Right ventricle myocardium superior (tissue), 1 donor: ENCODE results near the gene CCBE1. TPM values are rescaled to one million over a fixed set of nuclear protein-coding genes. Genes with fewer than 3 reads are reported as not detected.

Experiments used
- ATAC-seq: fragments of 200-7000 bp; cut with Tn5 transposase; one replicate; pipeline ENCODE4 v1.9.1; 2020; ENCODE audit warnings: mild to moderate bottlenecking; ENCODE audit not compliant: poor library complexity
- DNase-seq: peaks from one replicate; pipeline ENCODE4 v3.0.0-alpha.2; 2020
- intact Hi-C: fragments of 100-400 bp; cut with DNase I; formaldehyde crosslinking; loops from one replicate; pipeline ENCODE4 v1.11.2; 2022
- total RNA-seq: library from RNA; stranded (reverse); fragmentation: NEBNext Ultra II Directional; extraction: Animal tissue kit (Norgen Biotek cat#: 25700); gene quantifications from one replicate; pipeline ENCODE4 v1.2.1, GENCODE V29; 2021
- donor health status: DM: no; HTN: yes; CAD: no; lungs with severe emphysema.

Gene CCBE1
- total RNA-seq, 1 donor from 2014 or later: 3.9 TPM

DNA sequence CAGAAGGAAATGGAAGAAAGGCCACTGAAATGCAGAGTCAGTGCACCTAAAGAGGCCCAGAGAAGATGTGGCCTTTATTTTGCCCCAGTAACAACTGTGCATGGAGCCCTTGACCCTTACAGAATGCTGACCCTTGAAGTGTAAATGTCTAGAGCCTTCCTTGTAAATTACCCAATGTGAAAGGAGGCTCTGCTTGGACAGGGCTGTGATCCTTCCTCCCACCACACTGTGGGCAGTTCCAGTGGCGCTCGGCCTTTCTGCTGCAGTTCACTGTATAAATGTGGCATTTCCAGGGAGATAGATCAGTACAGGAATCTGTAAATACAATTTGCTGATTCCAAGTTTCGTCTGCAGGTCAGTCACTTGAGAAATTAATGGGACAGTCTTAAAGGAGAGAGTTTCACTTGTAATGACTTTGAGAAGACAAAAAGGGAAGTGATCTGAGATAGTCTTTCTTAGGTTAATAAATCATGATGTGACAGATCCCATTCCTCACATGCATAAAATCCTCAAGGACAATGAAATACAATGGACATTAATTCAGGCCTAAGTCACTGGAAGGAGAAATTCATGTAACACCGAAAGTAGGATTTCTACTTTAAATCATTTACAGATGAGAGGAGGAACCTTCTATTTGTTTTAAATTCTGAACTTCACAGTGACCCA is 204.3 kb downstream of the CCBE1 start:
- intact Hi-C loops: no loop called here
- ATAC-seq (no peak), DNase-seq (no peak)

DNA sequence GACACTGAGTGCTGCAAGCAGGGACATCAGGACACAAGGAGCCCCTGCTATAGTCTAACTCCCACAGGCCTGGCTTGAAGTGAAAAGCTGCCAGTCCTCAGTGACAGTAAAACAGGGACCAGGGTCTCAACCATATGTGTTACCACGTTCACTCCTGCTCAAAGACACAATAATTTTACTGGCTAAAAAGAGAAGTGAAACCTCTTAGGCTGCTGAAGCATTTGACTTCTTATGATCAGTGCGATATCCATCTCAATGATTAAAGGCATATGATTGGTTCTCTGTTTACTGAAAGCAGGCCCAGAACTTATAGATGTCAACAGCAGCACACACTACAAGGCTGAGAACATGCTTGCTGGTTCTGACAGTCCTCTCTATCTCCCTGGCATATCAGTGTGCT is 208.3 kb downstream of the CCBE1 start:
- DNase-seq (no peak), ATAC-seq (no peak)
- intact Hi-C loops: no loop called here

DNA sequence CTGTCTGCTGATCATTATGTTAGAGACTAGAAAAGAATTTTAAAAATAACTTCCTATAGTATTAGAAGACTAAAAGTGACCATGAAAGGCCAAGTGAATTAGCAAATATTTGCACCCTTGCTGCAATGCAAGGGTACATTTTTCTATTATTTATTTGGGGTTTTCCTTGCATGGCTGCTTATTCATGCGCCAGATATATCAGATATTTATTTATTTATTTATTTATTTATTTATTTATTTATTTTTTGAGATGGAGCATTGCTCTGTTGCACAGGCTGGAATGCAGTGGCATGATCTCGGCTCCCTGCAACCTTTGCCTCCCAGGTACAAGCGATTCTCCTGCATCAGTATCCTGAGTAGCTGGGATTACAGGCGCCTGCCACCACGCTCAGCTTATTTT is 211.8 kb downstream of the CCBE1 start:
- intact Hi-C loops: no loop called here
- DNase-seq (no peak), ATAC-seq (no peak)

DNA sequence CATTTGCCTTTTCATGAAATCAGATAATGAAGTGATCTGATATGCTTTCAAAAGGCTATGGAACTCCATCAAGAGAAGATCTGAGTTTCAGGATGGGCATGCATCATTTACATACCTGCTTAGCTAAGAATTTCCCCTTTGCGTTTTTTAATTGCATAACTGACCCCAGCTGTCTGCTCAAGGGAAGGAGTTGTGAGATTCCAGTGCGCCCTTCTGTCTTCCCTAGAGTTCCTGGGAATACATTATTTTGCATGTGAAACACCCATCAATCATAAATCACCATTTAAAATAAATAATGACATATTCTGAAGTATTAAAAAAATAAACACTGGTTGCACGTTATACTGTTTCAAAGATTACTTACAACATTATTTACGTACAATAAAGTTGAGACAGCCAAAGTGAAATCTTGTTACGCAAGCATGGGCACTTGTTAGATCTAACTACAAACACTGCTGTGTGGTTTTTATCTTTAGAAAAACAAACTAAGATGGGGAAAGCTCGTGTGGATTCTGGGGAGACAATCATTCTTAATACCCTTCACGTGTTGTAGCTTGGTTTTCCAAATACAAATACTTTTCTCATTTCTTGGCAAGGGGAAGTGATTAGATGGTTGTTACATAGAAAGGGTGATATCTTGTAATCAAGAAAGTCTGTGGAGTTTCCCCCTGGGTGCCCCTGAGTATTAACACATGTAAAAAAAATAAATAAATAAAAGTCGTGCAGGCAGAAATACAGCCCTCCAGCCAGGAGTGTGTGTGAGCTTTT is 212.5 kb downstream of the CCBE1 start:
- peak; percentile 71 for ATAC-seq
- no peak for DNase-seq
- intact Hi-C loops: no loop called here

DNA sequence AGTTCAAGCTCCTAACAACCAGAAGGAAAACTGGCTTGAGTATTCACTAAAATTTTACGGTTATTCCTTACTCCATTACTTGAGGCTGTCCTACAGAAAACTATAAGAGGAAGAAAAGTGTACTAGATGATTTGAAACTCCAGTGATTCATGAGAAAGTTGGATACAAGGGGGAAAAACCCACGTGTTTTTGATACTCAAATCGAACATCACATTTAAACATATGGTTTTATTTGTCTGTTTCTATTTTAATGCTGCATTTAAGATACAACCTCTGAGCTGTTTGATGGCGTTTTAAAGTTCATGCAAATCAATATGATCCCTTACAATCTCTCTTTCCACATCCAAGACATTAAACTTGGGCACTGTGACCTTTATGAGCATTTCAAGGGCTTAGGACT is 213.1 kb downstream of the CCBE1 start:
- no peak for DNase-seq
- intact Hi-C loops: no loop called here
- ATAC-seq: no peak

DNA sequence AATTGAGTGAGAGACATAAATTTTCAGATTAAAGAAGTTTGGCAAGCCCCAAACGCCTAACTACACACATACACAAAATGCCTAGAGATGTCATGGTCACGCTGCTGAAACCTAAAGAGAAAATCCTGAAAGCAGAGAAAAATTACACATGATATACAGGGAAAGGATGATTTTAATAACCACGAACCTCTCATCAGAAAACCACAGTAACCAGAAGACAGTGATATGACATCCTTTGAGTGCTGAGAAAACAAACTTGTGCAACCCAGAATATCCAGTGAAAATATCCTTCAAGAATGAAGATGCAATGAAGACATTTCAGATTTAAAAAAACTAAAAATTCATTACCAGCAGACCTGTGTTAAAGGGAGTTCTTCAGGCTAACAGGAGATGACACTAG is 215.8 kb downstream of the CCBE1 start:
- DNase-seq (no peak), ATAC-seq (no peak)
- intact Hi-C loops: no loop called here

DNA sequence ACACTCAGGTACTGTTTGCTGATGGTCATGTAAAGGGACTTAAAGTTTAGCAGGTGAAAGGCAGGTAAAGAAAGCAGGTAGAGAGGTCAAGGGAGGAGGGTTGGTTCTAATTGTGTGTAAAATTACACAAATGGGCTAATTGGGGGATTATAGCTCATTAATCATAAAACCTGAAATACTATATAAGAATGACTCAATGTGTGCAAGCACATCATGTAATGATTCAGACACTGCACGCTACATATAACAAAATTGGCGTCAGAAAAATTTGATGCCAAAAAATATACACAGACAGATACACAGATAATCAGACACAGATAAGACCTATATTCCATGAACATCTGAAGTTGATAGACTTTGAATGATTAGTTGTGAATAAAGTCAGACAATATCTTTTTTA is 217.4 kb downstream of the CCBE1 start:
- DNase-seq (no peak), ATAC-seq (no peak)
- intact Hi-C loops: no loop called here

DNA sequence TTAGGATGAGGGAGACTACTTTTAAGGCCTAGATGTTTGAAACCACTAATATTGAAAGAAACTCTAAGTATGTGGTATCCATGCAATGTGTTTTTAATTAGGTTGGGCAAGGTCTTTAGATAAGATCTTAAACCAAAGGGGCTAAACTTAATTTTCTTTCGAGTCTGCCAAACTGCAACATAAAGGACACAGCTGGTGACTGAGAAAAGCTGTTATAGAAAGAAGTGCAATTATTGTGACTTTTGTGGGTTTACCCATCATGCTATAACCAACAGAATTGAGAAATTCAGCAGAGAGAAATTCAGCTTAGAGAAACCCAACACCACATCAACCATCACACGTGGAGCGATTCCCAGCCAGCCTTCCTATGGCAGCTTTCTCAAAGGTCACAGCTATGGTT is 218.6 kb downstream of the CCBE1 start:
- no peak for ATAC-seq
- DNase-seq: no peak
- intact Hi-C loops: no loop called here

DNA sequence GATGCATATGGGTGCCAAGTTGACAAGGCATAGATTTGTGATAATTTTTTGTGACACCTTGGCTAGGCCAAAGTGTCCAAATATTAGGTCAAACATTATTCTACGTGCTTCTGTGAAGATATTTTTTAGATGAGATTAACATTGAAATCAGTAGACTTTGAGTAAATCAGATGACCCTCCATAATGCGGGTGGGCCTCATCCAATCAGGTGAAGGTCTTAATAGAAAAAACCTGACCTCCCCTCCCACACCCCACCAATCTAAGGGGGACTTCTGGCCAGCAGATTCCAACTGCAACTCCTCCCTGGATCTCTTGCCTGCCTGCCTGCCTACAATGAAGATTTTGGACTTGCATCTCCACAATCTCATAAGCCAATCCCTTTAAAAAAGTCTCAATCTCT is 219.4 kb downstream of the CCBE1 start:
- intact Hi-C loops: no loop called here
- ATAC-seq (no peak), DNase-seq (no peak)

DNA sequence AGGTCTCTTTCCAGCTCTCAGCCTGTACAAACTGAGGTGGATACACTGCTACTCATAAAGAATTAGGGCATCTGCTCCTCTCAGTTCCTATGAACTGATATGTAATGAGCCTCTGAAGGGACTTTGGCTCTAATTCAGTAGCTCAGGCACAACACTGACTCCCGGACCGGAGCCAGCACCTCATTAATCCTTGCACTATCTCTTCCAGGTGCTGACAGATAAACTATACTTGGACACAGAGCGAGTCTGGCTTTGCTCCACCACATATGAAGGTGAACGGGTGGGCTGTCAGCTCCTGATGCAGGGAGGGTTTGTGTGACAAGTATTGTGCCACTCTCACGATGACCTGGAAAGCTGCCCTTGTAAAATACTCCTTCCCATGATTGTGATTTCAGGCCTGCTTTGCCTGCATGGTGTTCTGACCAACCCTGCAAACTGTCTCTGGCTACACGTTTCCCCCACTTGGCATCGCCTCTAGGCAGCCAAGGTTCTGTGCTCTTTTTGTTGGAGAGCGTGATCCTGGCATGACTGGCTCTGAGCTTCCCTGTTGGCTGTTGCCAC is 226.6 kb downstream of the CCBE1 start:
- intact Hi-C loops: no loop called here
- peak; percentile 76 for DNase-seq
- ATAC-seq: peak; percentile 83

DNA sequence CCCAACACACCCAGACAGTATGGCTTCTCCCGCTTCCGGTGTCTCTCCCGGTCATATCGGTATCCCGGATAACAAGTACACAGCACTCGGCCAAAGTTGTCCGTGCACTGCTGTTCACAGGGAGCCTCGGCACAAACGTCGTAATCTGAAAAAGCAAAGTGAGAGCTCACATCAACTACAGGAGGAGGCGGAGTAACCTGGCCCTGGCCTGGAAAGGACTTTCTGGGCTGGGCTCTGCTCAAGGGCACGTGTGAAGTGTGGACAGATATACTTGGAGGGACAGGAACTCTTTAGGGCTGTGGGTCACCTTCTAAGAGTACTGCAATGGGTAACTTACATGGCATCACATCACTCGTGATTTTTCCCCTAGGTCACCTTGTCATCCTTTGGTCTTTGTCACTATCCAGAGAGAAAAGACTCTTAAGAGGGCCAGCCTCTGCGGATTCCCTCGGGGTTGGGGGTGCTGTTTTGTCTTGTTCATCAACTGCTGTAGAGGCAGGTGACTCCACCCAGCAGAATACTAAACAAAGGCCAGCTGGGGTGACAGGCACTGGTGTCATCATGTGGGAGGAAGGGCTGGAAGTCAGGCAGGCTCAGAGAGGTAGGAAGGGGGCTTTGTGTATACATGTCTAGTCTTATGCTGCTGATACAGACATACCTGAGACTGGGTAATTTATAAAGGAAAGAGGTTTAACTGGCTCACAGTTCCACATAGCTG is 227.6 kb downstream of the CCBE1 start:
- ATAC-seq (peak; percentile 81), DNase-seq (peak; percentile 66)
- intact Hi-C loops: no loop called here

DNA sequence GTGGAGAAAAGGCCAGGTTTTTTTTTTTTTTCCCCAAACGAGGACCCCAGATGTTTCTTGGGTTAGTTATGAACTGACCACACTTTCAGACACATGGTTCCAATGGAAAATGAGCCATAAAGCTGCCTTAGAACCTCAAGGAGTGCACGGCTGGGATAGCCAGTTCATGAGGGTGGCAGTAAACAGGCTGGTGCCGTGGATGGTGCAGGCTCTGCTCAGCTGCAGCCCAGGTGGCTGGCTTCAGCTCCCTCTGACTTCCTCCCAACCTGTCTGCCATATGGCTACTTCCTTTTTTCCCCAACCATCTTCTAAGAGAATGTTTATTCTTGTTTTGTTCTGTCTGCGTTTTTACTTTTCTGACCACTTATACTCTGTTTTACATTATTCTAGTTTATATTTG is 228.4 kb downstream of the CCBE1 start:
- DNase-seq (no peak), ATAC-seq (no peak)
- intact Hi-C loops: no loop called here

DNA sequence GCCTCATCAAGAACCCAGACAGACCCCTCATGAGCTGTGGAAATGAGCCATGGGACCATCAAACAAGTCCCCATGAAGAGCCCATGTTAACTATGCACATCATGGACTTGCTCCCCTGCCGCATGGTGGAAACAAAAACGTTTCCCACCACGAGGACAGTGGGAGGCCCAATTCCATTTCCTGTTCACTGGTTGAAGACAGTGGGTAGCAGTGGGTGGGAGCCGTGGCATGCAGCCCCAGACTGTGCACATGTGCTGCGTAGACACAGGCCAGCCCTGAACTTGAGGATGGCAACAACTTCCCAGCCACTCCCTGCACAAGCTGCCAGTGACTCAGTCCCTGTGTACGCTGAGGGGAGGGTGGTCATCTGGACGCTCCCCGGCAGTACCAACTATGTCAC is 229.7 kb downstream of the CCBE1 start:
- intact Hi-C loops: no loop called here
- ATAC-seq (no peak), DNase-seq (no peak)

DNA sequence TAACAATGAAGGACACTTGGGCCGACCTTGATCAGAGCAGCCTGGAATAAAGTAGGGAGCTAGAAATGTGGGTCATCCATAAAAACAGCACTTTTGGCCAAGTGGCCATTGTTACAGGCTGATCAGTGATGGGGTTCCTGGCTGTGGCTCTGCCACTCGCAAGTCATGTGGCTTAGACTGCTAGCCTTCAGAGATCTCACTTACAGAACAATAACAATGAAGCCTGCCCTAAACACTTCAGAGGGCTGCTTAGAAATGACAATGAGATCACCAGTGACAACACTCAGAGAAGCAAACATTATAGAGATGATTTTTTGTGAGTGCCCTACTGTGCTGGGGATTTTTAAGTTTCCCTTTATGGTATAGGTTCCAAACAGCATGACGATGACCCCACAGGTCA is 230.2 kb downstream of the CCBE1 start:
- DNase-seq: no peak
- no peak for ATAC-seq
- intact Hi-C loops: no loop called here

DNA sequence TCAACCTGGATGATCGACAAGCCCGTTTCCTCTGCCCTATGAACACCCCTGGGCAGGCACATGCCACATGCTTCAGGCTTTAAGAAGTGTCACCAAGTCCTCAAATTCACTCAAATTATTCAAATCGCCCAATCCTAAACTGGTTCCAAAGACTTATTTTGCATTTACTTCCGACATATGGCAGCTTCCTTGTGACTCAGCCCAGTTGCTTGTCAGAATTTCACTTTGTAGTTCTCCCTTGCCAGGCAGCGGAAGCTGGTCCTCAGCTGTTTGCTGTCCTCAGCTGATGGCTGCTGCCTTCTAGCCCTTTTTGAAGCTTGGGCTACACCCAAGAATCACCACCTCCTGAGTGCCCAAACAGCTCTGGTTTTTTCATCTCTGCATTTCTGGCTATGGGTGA is 232.7 kb downstream of the CCBE1 start:
- ATAC-seq (no peak), DNase-seq (no peak)
- intact Hi-C loops: no loop called here

DNA sequence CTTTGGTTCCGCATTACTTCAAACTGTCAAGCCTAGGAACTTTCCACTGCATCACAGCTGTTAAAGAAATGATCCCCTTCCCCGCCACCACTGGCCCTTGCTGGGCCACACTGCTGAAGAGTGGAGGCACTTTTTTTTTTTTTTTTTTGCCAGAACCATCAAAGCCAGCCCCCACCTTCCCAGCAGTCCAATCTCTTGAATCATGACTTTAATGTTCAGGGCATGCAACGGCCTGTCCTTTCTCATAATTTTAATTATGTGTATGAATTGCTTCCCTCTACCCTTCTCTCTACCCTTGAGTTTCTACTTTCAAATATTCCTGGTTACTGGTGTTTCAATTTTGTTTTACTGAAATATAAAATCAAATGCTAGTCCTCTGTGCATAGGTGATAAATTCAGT is 236.1 kb downstream of the CCBE1 start:
- DNase-seq: no peak
- intact Hi-C loops: no loop called here
- no peak for ATAC-seq

DNA sequence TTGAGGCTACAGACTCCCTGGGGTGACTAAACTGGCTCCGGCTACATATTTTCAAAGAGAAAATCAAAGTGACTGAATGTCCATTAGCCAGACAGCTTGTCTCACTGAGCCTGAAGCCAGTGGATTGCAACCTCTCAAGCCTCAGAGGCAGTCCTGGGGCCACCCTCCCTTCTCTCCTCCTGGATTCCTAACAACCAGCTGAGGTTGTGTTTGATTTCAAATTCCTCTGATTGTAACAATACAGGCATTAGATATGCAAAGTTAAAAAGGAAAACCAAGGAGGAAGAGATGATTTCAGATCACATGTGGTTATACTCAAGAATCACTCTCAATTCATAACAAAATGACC is 237.2 kb downstream of the CCBE1 start:
- no peak for DNase-seq
- ATAC-seq: peak; percentile 61
- intact Hi-C loops: no loop called here

DNA sequence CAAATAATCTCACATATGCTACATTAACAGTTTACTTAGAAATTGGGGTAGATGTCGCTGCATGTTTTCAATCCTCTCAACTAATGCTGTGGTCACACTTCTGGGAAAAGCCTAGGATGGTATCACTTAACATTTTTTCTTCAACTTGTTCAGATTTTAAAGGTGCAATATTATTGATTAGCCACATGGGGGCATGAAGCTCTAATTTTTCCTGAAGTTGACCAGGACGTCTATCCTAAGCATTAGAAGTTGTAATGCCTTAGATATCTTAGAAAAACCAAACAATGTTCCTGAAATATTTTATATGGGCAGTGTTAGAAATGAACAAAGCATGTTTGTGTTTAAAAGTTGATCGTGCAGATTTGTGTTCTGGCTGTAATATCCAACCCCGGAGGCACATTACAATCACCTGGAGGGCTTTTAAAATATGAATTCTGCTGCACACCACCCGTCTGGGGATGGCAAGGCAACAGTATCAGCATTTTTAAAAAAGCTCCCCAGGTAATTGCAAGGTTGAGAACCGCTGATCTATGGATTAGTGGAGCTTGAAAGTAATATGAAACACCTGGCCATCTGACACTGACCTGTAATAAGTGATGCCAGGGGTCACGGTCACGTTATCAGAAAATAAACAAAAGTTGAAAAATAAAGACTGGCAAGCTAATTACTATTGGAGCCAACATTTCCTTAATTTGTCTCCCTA is 237.7 kb downstream of the CCBE1 start:
- intact Hi-C loops: loop anchor here (5.0 kb wide), 1 partner anchor 363 kb away; no protein-coding TSS in a partner anchor
- ATAC-seq: peak; percentile 68
- DNase-seq: no peak

DNA sequence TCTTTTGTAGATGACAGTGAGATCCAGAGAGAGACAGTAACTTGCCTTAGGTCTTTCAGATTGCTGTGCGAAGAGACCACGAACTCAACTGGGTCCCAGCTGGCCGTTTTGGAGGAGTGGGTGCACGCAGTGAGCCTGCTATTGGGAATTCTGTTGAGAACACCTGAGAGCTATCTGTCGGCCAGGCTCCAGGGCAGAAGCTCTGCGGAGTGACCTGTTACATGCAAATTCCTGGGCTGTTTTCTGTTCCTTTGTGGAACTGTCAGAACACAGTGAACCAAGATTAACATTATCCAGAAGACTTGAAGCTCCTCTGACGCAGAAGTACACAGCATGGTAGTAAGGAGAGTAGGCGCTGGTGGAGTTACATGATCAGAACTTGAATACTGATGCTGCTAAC is 238.6 kb downstream of the CCBE1 start:
- DNase-seq: no peak
- intact Hi-C loops: loop anchor here (5.0 kb wide), 1 partner anchor 364 kb away; no protein-coding TSS in a partner anchor
- ATAC-seq: no peak
